NCI-H1694 treated with DMSO at 0.1 percent for 48 hours (cell line): ENCODE measurements around the gene CABP5.
"Not testable (repeated sequence)": the region's sequence is repeated elsewhere in the genome, so short reads cannot be mapped to it uniquely, and the experiment has no call there.

Source experiments
- DNase-seq: peaks from one replicate; lab custom pipeline; 2025; lab: John Stamatoyannopoulos, UW

The CABP5 gene

GRCh38 chr19:48043675-48044258 is at the start of gene CABP5:
CABP5 (minus strand) TSS chr19:48044079; CDS start chr19:48043922, 157 bp downstream.
- no peak for DNase-seq

- not testable (repeated sequence) for DNase-seq
These were observed 47.3 kb upstream of the CABP5 start for GRCh38 chr19:48091111-48091718.

- DNase-seq, result no peak
These were observed 46.5 kb upstream of the CABP5 start for GRCh38 chr19:48090281-48090802.

GRCh38 chr19:48088991-48089390 is 45.1 kb upstream of the CABP5 start:
- DNase-seq, result not testable (repeated sequence)

GRCh38 chr19:48085904-48086864 is 42.3 kb upstream of the CABP5 start:
- DNase-seq, result no peak

- DNase-seq, result no peak
These were observed 41.2 kb upstream of the CABP5 start for GRCh38 chr19:48085076-48085475.

- no peak for DNase-seq
These were observed 37.2 kb upstream of the CABP5 start for GRCh38 chr19:48081106-48081505.

- not testable (repeated sequence) for DNase-seq
These were observed 26.4 kb upstream of the CABP5 start for GRCh38 chr19:48070177-48070769.

- DNase-seq, result no peak
These were observed 25.6 kb upstream of the CABP5 start for GRCh38 chr19:48069435-48069834.

GRCh38 chr19:48064509-48064908 is 20.6 kb upstream of the CABP5 start:
- no peak for DNase-seq

- DNase-seq, result no peak
These were observed 17.8 kb upstream of the CABP5 start for GRCh38 chr19:48061401-48062344.

- DNase-seq, result no peak
These were observed 16.5 kb upstream of the CABP5 start for GRCh38 chr19:48060381-48060780.

GRCh38 chr19:48059331-48059730 is 15.5 kb upstream of the CABP5 start:
- DNase-seq, result no peak

- DNase-seq, result no peak
These were observed 10.0 kb upstream of the CABP5 start for GRCh38 chr19:48053856-48054255.

GRCh38 chr19:48053076-48053475 is 9.2 kb upstream of the CABP5 start:
- no peak for DNase-seq

- no peak for DNase-seq
These were observed 7.6 kb upstream of the CABP5 start for GRCh38 chr19:48051335-48052033.

GRCh38 chr19:48044561-48044960 is 682 bp upstream of the CABP5 start:
- no peak for DNase-seq

- DNase-seq, result no peak
These were observed 1.9 kb downstream of the CABP5 start for GRCh38 chr19:48041877-48042580.

GRCh38 chr19:48036765-48037164 is 7.1 kb downstream of the CABP5 start:
- no peak for DNase-seq

- no peak for DNase-seq
These were observed 10.3 kb downstream of the CABP5 start for GRCh38 chr19:48033604-48034003.
